ENCODE measurements around the gene EBF3. TPM values are rescaled to one million over a fixed set of nuclear protein-coding genes. Genes with fewer than 3 reads are reported as not detected.
A peak's percentile ranks its signal among the peaks of the same experiment; 100 is the strongest.

Gene EBF3, protein sequence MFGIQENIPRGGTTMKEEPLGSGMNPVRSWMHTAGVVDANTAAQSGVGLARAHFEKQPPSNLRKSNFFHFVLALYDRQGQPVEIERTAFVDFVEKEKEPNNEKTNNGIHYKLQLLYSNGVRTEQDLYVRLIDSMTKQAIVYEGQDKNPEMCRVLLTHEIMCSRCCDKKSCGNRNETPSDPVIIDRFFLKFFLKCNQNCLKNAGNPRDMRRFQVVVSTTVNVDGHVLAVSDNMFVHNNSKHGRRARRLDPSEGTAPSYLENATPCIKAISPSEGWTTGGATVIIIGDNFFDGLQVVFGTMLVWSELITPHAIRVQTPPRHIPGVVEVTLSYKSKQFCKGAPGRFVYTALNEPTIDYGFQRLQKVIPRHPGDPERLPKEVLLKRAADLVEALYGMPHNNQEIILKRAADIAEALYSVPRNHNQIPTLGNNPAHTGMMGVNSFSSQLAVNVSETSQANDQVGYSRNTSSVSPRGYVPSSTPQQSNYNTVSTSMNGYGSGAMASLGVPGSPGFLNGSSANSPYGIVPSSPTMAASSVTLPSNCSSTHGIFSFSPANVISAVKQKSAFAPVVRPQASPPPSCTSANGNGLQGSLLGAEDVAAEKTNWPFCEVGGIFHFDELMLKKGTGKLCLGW
- total RNA-seq = not detected in 2 replicates

DNA sequence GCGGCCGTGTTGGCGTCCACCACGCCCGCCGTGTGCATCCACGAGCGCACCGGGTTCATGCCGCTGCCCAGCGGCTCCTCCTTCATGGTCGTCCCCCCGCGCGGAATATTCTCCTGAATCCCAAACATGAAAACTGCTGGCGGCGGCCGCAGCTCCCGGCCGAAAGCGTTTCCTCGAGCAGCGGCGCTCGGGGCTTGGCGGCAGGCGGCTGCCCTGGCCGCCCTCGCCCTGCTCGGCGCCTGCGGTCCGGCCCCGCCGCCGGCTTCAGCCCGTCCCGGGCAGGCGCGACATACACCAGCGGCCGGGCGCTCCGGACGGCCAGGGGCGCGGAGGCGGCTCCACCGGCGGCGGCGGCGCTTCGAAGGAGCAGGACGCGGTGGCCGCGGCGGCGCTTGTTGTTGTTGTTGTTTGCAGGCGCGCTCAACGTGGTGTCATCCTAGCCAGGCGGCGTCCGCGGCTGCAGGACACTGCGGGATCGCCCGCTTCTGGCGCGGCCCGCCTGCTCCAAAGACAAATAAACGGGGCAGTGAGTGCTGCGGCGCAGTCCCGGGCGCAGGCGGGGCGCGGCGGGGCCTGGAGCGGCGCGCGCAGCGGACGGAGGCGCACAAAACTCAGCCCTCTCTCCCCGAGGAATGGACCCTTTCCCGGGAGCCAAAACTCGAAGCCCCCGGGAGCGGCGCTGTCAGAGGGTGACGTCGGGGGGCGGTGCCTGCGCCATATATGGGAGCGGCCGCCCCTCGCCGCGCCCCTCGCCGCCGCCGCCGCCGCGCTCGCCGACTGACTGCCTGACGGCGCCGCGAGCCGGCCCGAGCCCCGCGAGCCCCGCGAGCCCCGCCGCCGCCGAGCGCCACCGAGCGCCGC lies at the start of gene EBF3:
Gene EBF3 (minus strand): TSS at position 634 of the 861 bp plus-strand sequence. CDS start 506 bp downstream, at position 128.
- TF ChIP-seq, protein P1, sequence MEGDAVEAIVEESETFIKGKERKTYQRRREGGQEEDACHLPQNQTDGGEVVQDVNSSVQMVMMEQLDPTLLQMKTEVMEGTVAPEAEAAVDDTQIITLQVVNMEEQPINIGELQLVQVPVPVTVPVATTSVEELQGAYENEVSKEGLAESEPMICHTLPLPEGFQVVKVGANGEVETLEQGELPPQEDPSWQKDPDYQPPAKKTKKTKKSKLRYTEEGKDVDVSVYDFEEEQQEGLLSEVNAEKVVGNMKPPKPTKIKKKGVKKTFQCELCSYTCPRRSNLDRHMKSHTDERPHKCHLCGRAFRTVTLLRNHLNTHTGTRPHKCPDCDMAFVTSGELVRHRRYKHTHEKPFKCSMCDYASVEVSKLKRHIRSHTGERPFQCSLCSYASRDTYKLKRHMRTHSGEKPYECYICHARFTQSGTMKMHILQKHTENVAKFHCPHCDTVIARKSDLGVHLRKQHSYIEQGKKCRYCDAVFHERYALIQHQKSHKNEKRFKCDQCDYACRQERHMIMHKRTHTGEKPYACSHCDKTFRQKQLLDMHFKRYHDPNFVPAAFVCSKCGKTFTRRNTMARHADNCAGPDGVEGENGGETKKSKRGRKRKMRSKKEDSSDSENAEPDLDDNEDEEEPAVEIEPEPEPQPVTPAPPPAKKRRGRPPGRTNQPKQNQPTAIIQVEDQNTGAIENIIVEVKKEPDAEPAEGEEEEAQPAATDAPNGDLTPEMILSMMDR (conservative IDR thresholded peaks at IDR 0.05; ENCODE audit: low read depth, low read length) = no peak
- H3K4me3 ChIP-seq (ENCODE audit: low read depth, low read length) = peak within 1 kb of the TSS; percentile 38
- no peak for DNase-seq (ENCODE audit: low read depth)

DNA sequence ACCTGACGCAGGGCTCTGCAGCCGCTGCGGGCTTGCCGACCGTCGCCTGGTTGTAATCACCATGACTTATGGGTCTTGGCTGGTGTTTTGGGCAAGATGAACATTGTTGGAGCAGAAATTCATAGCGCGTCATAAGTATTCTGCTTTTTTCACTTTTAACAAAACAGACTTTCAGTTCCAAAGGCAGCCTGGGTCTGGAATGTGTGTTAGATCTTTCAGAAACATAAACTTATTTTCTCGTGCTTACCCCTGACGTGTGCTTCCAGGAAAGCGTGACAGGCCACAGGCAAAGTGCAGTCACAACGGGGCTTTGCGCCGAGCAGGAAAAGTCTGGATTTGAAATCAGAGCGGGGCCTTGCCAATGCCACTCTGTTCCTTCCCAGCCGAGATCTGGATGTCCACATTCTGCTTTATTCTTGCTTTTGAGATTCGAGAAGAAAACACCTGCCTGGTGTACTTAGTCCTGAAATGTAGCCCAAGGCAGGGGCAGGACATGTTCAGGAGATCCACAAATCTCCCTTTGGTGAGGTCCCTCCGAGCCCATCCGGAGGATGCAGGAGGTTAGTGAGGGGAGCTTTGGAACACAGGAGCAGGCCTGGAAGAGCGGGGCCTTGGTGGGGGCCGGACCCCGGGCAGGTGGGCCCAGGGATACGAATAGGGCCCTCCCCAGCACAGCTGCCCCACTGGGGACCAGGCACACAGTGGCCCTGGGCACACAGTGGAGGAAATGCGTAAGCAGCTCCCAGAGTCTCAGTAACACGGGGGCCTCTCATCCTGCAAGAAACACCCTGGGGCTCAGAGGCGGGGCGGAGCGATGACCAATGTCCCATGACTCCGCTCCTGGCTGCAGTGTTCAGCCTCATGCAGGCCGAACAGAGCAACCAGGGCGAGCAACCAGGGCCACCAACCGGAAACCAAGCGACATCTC lies 49.5 kb upstream of the EBF3 start:
- H3K4me3 ChIP-seq (ENCODE audit: low read depth, low read length) = no peak overlapping the region
- DNase-seq (ENCODE audit: low read depth) = no peak
- TF ChIP-seq, protein P1 (conservative IDR thresholded peaks at IDR 0.05; ENCODE audit: low read depth, low read length) = no peak

DNA sequence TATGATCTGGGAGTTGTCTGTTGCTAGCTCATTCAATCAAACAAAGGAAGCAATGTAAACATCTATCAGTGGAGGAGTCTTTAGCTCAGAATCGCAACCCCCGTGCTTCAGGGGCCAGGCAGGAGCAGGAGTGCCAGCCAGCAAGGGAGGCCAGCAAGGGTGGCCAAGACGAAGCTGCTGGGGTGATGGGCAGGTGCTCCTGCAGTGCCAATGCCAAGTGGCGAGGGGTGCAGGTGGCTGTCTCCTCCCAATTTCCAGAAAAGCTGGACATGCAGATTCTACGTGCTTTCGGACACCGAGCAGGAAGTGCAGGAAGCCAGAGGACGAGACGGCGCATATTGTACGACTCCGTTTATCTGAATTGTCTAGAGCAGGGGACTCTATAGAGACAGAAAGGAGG lies 48.1 kb upstream of the EBF3 start:
- H3K4me3 ChIP-seq (ENCODE audit: low read depth, low read length) = no peak overlapping the region
- TF ChIP-seq, protein P1 (conservative IDR thresholded peaks at IDR 0.05; ENCODE audit: low read depth, low read length) = no peak
- DNase-seq (ENCODE audit: low read depth) = no peak

DNA sequence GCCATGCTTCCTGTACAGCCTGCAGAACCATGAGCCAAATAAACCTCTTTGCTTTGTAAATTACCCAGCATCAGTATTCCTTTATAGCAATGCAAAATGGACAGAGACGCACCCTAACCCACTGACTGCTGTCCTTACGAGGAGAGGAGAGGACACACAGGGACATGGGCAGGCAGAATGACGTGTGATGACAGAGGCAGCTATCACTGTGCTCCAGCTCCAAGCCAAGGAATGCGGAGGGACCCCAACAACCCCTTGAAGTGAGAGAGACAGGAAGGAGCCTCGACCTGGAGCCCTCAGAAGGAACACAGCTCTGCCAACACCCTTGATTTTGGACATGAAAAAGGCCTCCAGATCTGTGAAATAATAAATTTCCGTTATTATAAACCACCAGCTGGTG lies 46.6 kb upstream of the EBF3 start:
- no peak overlapping the region for H3K4me3 ChIP-seq (ENCODE audit: low read depth, low read length)
- TF ChIP-seq, protein P1 (conservative IDR thresholded peaks at IDR 0.05; ENCODE audit: low read depth, low read length) = no peak
- no peak for DNase-seq (ENCODE audit: low read depth)

DNA sequence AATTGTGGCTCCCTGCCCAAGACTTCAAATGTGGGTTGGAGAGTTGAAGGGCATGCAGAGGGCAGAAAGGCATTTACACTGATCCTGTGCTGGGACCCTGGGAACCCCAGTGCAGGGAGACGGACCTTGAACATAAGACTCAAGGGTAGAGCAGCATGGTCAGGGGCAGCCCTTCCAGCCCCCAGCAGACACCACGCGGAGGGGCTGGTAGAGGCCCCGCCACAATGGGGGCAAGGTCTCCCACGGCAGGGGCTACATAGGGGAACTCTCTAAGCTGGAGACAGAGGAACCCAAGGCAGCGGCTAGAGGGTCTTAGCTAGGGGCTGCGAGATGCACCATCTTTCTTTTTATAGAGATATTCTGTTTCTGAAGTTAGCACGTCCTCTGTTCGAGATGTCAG lies 45.2 kb upstream of the EBF3 start:
- no peak overlapping the region for H3K4me3 ChIP-seq (ENCODE audit: low read depth, low read length)
- DNase-seq (ENCODE audit: low read depth) = no peak
- TF ChIP-seq, protein P1 (conservative IDR thresholded peaks at IDR 0.05; ENCODE audit: low read depth, low read length) = no peak

Measured in epithelial cell of proximal tubule (primary cell).